HG03175 (cell line): ENCODE measurements around the gene GK.
A peak's percentile ranks its signal among the peaks of the same experiment; 100 is the strongest.
"Not testable (repeated sequence)": the region's sequence is repeated elsewhere in the genome, so short reads cannot be mapped to it uniquely, and the experiment has no call there.

Experiments
- ATAC-seq: cut with Tn5 transposase; IDR thresholded peaks from one replicate; pipeline ENCODE4 v1.9.1; 2021; ENCODE audit warnings: mild to moderate bottlenecking, moderate library complexity; ENCODE audit not compliant: unreplicated experiment

Gene GK

DNA sequence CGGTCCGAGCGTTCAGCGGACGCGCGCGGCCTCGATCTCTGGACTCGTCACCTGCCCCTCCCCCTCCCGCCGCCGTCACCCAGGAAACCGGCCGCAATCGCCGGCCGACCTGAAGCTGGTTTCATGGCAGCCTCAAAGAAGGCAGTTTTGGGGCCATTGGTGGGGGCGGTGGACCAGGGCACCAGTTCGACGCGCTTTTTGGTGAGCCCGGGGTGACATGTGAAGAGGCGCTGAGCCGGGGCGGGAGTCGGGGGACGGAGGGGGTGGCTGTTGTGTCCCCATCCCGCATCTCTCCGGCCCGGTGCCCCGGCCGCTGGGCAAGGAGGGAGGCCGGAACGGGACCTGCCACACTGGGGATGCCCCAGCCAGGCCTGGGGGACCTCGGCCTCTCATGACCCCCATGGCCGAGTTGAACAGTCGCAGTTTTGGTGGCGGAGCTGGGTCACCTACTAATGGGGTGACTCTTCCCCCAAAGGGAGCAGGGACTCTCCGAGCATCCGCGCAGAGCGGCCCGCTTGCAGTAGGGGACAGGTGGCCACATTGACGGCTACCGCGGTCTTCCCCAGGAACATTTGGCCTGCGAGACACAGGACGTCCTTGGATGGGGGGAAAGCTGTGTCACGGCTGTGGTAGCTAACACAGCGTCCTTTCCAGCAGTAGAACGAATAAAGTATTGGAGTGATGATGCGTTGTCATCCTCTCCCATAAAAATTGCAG lies at the start of gene GK:
TSS of gene GK (plus strand) at position 9 of the 717 bp plus-strand sequence. CDS start at position 124, 115 bp downstream.
- ATAC-seq: peak; percentile 7

GRCh38 chrX:30607155-30607554 lies 46.1 kb upstream of the GK start:
- no peak for ATAC-seq

GRCh38 chrX:30610026-30610425 lies 43.2 kb upstream of the GK start:
- ATAC-seq: no peak

DNA sequence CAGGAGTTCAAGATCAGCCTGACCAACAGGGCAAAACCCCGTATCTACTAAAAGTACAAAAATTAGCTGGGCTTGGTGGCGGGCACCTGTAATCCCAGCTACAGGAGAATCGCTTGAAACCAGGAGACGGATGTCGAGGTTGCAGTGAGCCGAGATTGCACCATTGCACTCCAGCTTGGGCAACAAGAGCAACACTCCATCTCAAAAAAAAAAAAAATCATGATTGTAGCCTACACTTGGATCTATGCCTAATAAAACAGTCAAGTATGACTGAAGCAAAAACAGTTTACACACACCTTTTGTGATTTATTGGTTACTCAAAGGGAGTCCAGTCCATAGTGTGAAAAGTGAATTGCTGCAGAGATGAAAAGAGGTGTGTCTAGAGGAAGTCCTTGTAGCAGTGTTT lies 41.0 kb upstream of the GK start:
- no peak for ATAC-seq

GRCh38 chrX:30613721-30614120 lies 39.5 kb upstream of the GK start:
- peak; percentile 31 for ATAC-seq

DNA sequence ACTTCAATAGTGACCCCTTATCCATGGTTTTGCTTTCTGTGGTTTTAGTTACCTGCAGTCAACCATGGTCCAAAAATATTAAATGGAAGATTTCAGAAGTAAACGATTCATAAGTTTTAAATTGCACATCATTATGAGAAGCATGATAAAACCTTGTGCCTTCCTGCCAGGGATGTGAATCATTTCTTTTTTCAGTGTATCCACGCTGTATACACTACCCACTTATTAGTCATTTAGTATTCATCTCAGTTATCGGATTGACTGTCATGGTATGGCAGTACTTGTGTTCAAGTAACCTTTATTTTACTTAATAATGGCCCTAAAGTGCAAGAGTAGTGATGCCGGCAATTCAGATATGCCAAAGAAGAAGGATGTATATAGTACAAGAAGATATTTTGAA lies 38.0 kb upstream of the GK start:
- ATAC-seq: no peak

GRCh38 chrX:30618160-30618765 lies 35.0 kb upstream of the GK start:
- no peak for ATAC-seq

- ATAC-seq: no peak
These were observed 33.1 kb upstream of the GK start for GRCh38 chrX:30620125-30620524.

- no peak for ATAC-seq
These were observed 32.1 kb upstream of the GK start for GRCh38 chrX:30620980-30621618.

GRCh38 chrX:30622361-30622760 lies 30.9 kb upstream of the GK start:
- no peak for ATAC-seq

GRCh38 chrX:30626402-30626801 lies 26.8 kb upstream of the GK start:
- no peak for ATAC-seq

DNA sequence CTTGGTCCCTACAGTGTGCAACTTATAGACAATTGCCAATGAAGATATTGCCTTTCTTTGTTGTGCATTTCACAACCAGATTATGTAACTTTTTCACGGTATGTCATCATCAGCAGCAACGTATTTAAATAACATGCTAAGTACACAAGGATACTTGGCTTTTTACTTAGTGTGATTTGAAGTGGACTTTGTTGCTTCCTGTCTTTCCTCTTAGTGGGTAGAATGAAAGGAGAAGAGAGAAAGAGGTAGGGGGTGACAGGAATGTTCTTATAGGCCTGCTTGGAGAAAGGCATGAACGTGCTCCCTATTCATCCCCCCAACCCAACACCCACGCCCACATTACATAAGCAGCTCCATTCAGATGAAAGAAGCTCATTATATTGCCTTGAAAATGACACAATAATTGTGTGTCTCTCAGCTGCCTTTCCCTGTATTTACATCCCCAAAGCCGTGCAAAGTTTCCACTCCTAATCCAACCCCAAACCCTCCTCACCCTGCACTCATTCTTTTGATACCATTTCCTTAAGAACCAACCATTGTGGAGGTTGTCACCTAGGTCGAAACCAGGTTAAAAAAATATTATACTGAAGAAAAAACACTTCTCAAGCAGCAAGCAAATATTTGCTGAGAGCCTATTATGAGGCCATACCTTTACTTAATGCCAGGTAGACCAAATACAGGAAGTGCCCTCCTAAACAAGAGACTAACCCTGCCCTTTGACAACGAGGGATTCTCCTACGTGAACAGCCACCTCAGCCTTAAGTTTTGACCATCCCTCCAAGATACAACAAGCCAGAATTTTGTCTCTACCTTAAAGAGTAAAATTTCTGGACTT lies 25.2 kb upstream of the GK start:
- no peak for ATAC-seq

- not testable (repeated sequence) for ATAC-seq
These were observed 19.2 kb upstream of the GK start for GRCh38 chrX:30634070-30634469.

DNA sequence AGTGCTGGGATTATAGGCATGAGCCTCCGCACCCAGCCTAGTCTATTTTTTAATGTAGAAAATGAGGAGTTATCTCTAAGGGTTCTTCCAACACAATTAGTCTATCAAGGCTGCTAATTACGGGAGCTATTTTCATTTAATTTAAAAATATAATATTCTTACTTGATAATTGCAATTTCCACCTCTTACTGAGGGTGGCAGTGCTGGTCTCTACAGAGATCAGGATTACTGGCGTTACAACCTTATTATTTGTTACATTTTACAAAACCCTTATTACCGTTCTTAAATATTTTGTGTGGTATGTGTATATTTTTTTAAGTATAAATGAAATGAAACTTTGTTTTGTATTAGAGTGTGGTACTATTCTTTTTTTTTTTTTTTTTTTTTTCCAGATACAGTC lies 17.6 kb upstream of the GK start:
- ATAC-seq: no peak

DNA sequence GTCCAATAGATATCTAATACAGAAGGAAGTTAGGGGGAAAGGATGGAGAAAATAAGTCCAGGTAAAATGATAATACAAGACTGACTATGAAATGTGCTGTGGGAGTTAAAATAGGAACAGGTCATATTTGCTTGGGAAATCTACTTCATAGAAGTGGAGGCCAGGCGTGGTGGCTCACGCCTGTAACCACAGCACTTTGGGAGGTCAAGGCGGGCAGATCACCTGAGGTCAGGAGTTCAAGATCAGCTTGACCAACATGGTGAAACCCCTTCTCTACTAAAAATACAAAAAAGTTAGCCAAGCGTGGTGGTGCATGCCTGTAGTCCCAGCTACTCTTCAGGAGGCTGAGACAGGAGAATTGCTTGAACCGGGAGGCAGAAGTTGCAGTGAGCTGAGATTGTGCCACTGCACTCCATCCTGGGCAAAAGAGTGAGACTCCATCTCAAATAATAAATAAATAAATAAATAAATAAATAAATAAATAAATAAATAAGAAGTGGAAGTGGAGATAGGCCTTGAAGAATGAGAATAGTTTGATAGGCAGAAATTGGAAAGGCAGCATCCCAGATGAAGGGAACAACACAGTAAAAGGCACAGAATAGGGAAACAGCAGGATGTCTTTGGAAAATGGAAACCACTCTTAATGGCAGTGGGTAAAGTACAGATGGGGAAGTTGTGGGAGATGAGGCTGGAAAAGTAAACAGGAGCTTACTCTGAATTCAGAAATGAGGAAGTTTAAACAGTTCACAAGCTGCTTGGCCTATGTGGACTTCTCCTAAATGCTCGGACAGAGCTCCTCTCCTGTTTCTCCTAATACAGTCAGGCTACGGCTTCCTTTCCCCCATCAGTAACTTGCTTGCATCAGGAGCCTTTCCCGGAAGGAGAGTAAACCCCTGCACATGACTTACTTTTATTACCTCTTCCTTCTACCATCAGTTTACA lies 15.1 kb upstream of the GK start:
- no peak for ATAC-seq

DNA sequence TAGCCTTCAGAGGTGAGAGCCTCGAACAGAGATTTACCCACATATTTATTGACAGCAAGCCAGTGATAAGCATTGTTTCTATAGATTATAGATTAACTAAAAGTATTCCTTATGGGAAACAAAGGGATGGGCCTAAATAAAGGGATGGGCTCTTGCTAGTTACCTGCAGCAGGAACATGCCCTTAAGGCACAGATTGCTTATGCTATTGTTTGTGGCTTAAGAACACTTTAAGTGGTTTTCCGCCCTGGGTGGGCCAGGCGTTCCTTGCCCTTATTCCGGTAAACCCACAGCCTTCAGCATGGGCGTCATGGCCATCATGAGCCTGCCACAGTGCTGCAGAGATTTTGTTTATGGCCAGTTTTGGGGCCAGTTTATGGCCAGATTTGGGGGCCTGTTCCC lies 13.5 kb upstream of the GK start:
- not testable (repeated sequence) for ATAC-seq

- ATAC-seq: no peak
These were observed 10.6 kb upstream of the GK start for GRCh38 chrX:30642642-30643041.

DNA sequence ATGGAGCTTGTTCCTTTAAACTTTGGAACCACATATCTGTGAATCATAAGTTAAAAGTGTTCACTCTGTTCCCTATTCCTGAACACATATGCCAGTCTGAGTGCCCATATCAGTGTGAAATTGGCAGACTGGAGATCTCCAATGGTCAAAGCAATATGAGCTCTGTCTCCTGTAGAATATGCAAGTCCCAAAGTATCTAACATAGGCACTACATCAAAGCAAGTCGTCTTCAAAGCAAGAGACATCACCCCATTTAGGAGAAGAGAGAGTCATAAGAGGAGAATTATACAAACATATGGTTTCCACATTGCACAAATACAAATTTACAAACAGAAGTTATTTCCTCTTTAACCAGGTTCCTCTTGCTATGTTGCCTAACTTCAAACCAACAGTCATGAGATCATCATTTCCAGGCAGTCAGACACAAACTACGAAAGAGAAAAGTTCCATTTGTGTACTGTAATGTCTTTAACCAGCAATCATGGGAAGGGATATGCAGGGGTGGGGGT lies 9.9 kb upstream of the GK start:
- no peak for ATAC-seq

GRCh38 chrX:30649859-30650258 lies 3.4 kb upstream of the GK start:
- no peak for ATAC-seq
